Fibroblast of pulmonary artery (primary cell): ENCODE results near the gene ZCCHC3.
A peak's percentile ranks its signal among the peaks of the same experiment; 100 is the strongest.

ENCODE experiments used
- DNase-seq: peaks from one replicate; pipeline ENCODE4 v3.0.0-alpha.2; 2010; ENCODE audit warnings: low read depth
- H3K4me3 ChIP-seq: replicated peaks from 2 replicates; pipeline ENCODE4 v1.5.1; 2011; ENCODE audit warnings: low read depth, mild to moderate bottlenecking, control low read depth, low read length, moderate library complexity
- TF ChIP-seq, protein P1 (sequence below): IDR thresholded peaks from 2 replicates; pipeline ENCODE4 v1.5.1; 2011; ENCODE audit warnings: mild to moderate bottlenecking, control low read depth, low read length, inconsistent platforms; ENCODE audit errors: missing control alignments

The ZCCHC3 gene

DNA sequence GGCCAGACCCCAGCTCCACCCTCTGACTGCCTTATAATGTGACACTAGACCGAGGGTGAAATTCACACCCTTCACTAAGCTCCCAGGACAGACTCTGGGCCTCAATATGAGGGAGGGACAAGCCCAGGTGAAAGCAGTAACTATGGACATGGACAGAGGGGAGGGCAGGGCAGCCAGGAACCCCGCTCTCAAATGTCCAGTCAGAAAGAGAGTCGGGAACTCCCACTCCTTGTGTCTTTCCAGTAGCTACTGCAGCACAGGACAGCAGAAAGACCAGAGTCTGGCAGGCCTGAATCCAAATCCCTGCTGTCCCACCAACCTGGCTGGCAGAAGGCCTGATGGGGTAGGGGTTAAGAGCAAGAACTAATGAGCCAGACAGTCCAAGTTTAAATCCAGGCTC is 13.2 kb upstream of the ZCCHC3 start:
- H3K4me3 ChIP-seq = no peak overlapping the region
- TF ChIP-seq, protein P1, sequence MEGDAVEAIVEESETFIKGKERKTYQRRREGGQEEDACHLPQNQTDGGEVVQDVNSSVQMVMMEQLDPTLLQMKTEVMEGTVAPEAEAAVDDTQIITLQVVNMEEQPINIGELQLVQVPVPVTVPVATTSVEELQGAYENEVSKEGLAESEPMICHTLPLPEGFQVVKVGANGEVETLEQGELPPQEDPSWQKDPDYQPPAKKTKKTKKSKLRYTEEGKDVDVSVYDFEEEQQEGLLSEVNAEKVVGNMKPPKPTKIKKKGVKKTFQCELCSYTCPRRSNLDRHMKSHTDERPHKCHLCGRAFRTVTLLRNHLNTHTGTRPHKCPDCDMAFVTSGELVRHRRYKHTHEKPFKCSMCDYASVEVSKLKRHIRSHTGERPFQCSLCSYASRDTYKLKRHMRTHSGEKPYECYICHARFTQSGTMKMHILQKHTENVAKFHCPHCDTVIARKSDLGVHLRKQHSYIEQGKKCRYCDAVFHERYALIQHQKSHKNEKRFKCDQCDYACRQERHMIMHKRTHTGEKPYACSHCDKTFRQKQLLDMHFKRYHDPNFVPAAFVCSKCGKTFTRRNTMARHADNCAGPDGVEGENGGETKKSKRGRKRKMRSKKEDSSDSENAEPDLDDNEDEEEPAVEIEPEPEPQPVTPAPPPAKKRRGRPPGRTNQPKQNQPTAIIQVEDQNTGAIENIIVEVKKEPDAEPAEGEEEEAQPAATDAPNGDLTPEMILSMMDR = no peak
- DNase-seq = no peak

DNA sequence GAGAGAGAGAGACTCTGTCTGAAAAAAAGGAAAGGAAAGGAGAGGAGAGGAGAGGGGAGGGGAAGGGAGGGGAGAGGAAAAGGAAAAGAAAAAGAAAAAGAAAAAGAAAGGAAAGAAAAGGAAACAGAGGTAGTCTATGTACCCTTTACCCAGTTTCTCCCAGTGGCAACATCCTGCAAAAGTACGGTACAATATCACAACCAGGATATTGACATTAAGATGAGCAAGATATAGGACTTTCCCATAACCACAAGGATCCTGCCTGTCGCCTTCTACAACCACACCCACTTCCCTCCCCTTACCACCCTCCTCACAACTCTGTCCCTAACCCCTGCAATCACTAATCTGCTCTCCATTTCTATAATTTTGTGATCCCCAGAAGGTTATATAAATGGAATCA is 10.9 kb upstream of the ZCCHC3 start:
- DNase-seq = no peak
- no peak overlapping the region for H3K4me3 ChIP-seq
- TF ChIP-seq, protein P1 = no peak

DNA sequence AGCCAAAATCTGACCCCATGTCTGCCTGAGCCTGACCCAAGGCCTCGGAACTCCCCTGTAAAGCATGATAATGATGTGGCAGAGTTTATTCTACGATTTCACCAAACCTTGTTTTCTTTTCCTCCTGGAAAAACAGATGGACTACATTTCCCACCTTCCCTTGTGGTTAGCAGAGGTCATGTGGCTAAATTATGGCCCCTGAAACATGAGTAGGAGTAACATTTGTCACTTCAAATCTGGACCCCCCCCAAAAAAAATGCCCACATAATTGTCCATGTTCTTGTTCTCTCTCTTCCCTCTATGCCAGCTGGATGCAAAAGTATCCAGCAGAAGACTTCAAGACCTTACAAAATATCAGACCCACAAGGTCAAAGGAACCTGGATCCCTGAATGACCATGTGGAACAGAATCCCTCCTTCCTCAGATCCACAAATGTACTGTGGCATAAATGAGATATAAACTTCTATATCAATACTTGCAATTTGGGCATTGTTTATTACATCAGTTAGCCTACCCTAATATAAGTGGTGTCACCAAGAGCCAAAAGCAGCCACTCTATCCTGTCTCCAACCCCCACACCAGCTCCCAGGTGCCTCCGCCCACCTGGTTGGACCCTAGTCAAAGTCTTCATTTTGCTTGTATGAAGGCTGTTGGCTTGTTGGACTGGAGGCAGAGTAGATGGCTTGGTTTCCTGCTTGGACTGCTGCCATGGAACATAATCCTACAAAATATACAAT is 8.2 kb upstream of the ZCCHC3 start:
- TF ChIP-seq, protein P1 = no peak
- H3K4me3 ChIP-seq = peak overlapping the region; percentile 92
- DNase-seq = no peak

DNA sequence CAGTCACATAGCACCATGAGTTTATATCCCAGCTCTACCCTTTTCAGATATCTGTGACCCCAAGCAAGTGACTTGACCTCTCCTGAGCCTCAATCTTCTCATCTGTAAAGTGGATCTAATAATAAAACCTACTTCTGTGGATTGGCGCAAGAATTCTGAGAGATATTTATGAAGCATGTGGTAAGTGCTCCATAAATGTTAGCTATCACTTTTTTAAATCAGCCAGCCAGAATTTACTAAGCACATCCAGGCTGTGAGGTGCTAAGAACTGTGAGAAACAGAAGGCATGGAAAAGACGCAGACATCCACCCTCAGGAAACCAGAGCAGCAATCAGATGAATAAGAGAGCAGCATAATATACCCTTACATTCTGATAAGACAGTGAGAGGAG is 7.7 kb upstream of the ZCCHC3 start:
- TF ChIP-seq, protein P1 = no peak
- no peak for DNase-seq
- H3K4me3 ChIP-seq = peak overlapping the region; percentile 92

DNA sequence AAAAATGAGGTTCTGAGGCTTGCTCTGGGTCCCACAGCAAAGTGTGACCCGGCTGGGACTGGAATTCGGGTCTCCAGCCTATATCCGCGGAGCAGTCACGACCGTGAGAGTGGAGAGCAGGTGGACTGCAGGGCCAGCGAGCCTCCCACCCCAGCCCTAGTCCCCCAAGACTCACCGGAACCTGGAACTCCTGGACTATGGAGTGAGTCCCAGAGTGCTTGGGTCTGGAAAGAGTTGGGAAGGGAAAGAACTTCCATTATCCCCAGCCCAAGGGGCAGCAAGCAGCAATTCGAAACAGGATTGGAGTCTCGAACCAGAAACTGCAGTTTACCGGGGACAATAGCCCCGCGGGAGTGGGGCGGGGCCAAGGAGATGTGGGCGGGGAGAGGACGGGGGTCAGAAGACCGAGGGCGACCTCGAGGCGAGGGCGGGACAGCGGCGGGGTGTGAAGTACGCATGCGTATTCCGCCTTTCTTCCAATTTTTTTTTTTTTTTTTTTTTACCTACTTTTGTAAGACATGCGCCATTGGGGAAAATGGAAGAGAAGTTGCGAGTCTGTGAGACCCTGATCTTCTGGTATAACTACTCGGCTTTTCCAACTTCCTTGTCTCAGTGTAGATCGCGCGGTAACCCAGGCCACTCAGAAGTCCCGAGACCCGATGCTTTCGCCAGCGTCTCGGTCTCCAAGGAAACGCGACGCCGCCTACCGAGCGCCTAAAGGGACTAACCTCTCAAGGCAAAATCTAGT is 7.1 kb upstream of the ZCCHC3 start, which contains the start of gene C20orf96:
Gene C20orf96 (minus strand): TSS at position 667 of the 748 bp plus-strand sequence. CDS start 140 bp downstream, at position 527.
- peak; percentile 96 for DNase-seq
- peak within 1 kb of the TSS; percentile 92 for H3K4me3 ChIP-seq
- TF ChIP-seq, protein P1 = peak; percentile 57

DNA sequence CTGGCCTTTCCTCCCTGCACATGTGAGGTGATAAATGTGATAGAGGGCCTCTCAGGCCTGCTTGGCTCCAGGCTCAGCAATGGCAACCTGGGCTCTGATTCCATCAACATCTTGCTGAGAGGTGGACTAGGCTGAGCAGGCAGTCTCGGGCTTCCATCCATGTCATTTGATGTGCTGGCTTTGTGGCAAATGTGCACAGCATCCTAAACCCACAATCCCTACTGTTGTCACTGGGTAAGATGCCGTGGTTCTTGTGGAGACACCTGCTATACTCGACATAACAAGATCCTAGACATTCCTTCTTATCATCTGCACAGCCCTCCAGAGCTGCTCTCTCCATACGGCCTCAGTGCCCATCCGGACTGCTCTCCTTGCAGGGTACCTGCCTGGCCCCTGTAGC is 2.8 kb upstream of the ZCCHC3 start:
- TF ChIP-seq, protein P1 = no peak
- no peak overlapping the region for H3K4me3 ChIP-seq
- no peak for DNase-seq
